ENCODE data around the gene CAT. TPM values are rescaled to one million over a fixed set of nuclear protein-coding genes. Genes with fewer than 3 reads are reported as not detected.
A peak's percentile ranks its signal among the peaks of the same experiment; 100 is the strongest.

CAT gene
- total RNA-seq, 1 experiment from 2014 or later = 32.7 TPM

DNA sequence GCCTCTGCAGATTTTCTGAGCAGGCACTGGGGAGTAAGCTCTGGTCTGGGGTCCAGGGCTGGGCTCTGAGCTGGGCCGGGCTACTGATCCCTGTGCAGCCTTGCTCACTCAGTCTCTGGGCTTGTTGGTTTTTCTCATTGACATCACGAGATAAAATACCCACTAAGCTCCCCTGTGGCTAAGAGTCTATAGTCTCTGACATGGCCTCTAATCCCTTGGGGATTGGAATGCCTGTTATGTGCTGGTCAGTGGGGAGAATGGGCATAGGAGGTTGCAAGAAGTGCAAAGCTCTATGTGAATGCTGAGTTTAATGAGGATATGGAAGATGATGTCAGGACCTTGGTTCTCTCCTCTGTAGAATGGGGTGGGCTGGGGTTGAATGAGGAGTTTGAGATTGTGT, 51.6 kb downstream of the CAT start:
- Histone ChIP-seq H3K36me3 (no peaks in the 10 kb centered on the region), H3K9me3 (replicated peaks) (no peaks in the 10 kb centered on the region), H3K27ac (no peak overlapping the region), H3K4me3 (no peak overlapping the region), H3K4me1 (no peaks in the 10 kb centered on the region), H3K27me3 (peaks cover 5% of the 10 kb centered on the region; the same call in 1 of the 2 replicates)
- no peak for DNase-seq

DNA sequence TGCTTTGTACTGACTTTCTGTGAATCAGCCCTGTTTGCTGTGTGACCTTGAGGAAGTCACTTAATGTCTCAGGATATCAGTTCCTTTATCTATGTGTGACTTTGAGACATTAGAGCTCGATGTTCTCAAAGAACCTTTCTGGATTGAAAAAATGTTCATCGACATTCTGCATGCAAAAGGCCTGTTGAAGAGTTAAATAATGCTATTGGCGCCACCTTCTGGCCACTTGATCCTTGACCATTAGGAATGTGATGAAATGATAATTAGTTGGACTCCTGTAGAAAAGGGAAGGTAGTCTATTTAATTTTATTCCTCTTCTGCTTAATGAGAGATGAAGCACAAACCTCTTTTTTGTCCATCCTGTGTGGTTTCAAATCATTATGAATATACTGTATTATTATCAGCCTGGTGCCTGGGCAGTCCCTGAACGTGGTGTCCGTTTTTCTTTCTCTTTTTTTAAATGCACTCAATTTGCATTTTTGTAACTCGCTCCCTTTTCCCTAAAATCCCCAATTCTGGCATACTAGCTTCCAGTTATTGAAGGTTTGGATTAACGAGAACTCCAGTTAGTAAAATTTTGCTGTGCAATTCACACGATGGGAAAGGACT, 54.2 kb downstream of the CAT start:
- H3K36me3 ChIP-seq = no peaks in the 10 kb centered on the region
- H3K27me3 ChIP-seq = peaks cover 20% of the 10 kb centered on the region
- no peaks in the 10 kb centered on the region for H3K9me3 ChIP-seq (replicated peaks)
- H3K4me3 ChIP-seq = no peak overlapping the region
- H3K27ac ChIP-seq = no peak overlapping the region
- peak; percentile 39 to 79 for DNase-seq
- no peaks in the 10 kb centered on the region for H3K4me1 ChIP-seq

DNA sequence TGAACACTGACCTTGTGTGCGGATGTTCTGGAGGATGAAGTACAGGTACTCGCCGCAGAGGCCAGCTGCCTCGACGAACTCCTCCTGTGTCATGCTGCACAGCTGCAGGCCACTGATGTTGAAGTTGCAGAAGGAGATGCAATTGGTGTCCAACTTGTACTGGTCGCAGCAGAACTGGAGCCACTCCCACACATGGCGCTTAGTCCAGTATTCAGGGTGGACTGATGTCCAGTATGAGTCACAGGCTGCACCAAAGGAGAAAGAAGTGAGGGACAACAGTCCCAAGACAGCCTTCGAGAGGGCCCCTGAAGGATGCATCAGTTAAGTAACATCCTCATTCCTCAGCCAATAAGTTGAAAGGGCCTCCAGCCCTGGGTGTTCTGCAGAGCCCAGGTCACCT, 54.7 kb downstream of the CAT start:
- H3K36me3 ChIP-seq = no peaks in the 10 kb centered on the region
- H3K9me3 ChIP-seq (replicated peaks) = no peaks in the 10 kb centered on the region
- H3K27me3 ChIP-seq = peaks cover 20% of the 10 kb centered on the region
- no peak for DNase-seq
- no peak overlapping the region for H3K4me3 ChIP-seq
- no peak overlapping the region for H3K27ac ChIP-seq
- no peaks in the 10 kb centered on the region for H3K4me1 ChIP-seq

DNA sequence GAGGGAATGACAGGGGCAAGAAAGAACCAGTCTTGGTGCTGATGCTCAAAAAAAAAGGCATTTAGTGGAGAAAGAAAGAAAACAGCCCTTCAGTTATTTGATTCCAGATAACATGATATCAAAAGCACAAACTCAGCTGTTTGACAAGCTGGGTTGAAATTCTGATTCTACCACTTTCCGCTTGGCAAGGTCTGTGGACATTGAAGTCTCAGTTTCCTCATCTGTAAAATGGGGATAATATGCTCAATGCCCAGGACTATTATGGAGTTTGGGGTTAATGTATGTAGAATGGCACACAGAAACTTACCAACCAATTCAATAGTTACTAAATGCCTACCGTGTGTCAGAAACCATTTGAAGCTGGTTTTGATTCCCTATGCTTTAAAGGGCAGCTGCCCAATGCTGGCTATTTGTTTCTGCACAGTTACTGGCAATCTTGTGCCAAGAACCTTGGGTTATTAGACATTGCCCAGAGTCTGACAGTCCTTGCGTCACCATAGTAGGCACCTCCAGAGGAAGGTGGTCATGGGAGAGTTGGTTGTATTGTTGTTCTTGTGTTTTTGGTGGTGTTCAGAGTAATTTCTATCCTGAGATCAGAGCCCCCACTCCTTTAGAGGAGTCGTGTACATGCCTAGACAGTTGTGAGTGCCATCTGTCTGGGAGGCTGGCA, 55.3 kb downstream of the CAT start:
- Histone ChIP-seq H3K27me3 (peaks cover 20% of the 10 kb centered on the region), H3K9me3 (replicated peaks) (no peaks in the 10 kb centered on the region), H3K27ac (no peak overlapping the region), H3K4me3 (no peak overlapping the region), H3K4me1 (no peaks in the 10 kb centered on the region), H3K36me3 (no peaks in the 10 kb centered on the region)
- DNase-seq = no peak

DNA sequence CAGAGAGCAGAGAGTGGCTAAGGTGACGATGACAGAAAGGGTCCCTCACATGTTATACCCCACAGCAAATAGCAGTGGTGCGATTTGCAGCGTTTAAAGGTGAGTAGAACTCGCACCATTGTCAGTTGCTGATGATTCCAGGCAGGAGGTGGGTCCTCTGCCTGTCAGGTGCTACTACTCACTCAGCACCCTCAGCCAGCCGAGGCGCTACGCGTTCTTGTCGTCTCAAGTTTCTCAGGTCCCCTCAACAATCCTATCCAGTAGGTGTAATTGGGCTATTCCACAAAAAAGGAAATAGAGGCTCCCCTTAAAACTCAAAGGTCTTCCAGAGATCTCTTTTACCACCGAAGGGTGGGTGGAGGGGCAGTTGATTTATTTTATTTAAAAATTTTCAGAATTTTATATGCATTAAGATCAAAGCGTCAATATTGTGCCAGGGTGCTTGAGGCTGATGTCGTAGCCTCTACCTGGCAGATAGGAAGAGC, 56.5 kb downstream of the CAT start:
- Histone ChIP-seq H3K9me3 (replicated peaks) (no peaks in the 10 kb centered on the region), H3K36me3 (no peaks in the 10 kb centered on the region), H3K27me3 (peaks cover 20% of the 10 kb centered on the region)

DNA sequence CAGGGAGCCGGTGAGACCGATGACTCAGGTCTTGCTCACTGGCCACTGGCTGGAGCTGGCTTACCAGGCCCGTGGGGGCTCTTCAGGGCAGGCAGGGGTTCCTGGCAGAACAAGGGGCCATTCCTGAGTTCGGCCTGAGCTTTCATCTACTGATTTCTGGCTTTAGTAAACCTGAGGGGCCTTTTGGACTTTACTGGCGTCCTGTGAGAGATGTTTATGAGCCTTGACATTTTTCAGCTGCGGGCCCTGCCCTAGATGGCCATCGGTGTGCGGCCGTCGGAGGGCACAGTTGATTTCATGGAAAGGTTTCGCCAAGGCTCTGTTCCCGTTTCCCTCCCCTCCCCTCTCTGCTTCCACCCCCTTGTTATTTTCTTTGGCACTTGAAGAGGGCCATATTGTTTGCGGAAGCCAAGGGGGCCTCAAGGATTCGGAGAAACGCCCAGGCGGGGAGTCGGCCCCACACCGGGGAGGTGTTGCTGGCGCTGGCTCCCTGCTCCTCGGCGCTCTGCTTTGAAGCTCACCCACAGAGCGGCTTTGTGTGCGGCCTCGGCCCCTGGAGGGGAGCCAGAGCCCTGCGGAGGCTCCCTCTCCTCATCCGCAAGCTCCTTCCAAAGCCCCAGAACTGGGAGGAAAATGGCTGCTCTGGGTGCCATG, 57.1 kb downstream of the CAT start:
- Histone ChIP-seq H3K36me3 (no peaks in the 10 kb centered on the region), H3K9me3 (replicated peaks) (no peaks in the 10 kb centered on the region), H3K4me3 (peak overlapping the region; percentile 42), H3K27me3 (peaks cover 20% of the 10 kb centered on the region), H3K4me1 (no peaks in the 10 kb centered on the region), H3K27ac (no peak overlapping the region)
- peak; percentile 30 to 34 for DNase-seq

More for the DNA sequence above, 56.5 kb downstream of the CAT start:
- no peak overlapping the region; the same call in 1 of the 2 replicates for H3K4me3 ChIP-seq
- DNase-seq = no peak
- no peak overlapping the region for H3K27ac ChIP-seq
- H3K4me1 ChIP-seq = no peaks in the 10 kb centered on the region

DNA sequence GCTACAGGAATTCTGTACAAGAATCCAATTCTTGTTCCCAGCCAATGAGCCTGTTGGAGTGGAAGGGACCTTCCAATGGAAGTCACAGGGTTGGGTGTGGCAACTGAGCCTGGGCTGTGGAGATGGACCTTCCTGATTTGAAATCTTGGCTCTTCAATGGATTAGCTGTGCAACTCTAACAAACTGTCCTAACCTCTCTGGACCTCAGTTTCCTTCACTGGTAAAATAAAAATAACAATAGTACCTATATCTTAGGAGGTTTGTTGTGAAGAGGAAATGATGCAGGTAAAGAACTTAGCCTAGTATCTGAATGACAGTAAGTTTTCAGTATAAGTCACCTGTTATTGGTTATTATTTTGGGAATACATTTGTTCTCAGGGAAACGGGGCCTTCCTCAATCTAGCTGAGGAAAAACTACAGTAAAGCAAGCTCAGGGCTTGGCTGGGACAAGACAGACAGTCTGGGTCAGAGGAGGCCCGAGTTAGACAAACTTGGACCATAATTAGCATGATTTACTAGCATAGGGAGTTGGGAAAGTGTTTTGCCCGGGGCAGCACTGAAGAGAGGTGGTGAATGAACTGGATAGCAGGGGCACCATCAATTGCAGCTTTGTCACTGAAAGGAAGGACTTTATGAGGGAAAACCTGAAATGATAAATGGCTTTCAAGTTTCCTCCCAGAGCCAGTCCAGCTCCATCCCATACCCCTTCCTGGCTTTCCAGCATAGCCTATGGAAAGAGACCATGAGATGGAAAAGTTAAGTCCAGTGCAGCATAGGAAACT, 61.2 kb downstream of the CAT start:
- no peaks in the 10 kb centered on the region for H3K9me3 ChIP-seq (replicated peaks)
- no peaks in the 10 kb centered on the region for H3K4me1 ChIP-seq
- H3K4me3 ChIP-seq = no peak overlapping the region
- no peaks in the 10 kb centered on the region for H3K36me3 ChIP-seq
- H3K27ac ChIP-seq = no peak overlapping the region
- H3K27me3 ChIP-seq = peaks cover 18% of the 10 kb centered on the region
- no peak for DNase-seq

DNA sequence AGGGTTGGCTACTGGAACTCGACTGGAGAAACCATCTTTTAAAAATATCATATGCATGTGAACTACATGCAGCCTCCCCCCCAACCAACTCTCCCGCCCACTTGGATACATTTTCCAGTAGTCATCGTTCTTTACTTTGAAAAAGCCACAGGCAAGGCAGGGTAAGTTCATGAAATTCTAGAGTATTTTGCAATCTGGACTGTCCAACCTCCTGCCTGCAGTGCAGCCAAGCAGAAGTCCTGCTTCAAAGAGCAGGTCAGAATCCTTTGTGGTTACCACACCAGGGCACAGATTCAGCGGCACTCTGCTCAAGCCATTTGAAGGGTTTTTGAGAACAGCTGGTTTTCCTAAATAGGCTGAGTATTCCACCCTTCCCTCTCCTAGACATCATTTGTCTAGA, 62.8 kb downstream of the CAT start:
- Histone ChIP-seq H3K27me3 (peaks cover 5% of the 10 kb centered on the region; the same call in 1 of the 2 replicates), H3K4me1 (no peaks in the 10 kb centered on the region), H3K36me3 (no peaks in the 10 kb centered on the region), H3K9me3 (replicated peaks) (no peaks in the 10 kb centered on the region), H3K27ac (no peak overlapping the region), H3K4me3 (no peak overlapping the region)
- peak; percentile 20 to 41 for DNase-seq

DNA sequence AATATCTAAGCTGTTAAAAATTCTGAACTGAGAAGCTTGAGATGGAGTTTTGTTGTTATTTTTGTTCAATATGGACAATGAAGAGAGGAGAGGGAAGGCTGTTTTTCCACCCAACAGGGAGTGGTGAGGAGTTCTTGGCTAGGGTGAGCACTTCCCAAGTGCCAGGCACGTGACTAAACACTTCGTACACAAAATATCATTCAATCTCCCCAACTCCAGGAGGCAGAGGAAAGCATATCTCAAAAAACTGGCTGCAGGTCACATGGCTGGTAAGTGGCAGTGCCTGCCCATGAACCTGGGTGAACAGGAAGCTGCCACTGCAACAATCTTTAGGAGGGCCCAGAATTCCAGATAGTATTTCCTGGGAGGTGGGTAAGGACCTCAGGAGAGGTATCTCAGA, 63.2 kb downstream of the CAT start:
- Histone ChIP-seq H3K27ac (no peak overlapping the region), H3K27me3 (0 out of 2 replicates have a peak, but pooled peaks cover under 1% of the 10 kb centered on the region), H3K4me3 (no peak overlapping the region), H3K9me3 (replicated peaks) (no peaks in the 10 kb centered on the region), H3K36me3 (no peaks in the 10 kb centered on the region), H3K4me1 (no peaks in the 10 kb centered on the region)
- no peak for DNase-seq

DNA sequence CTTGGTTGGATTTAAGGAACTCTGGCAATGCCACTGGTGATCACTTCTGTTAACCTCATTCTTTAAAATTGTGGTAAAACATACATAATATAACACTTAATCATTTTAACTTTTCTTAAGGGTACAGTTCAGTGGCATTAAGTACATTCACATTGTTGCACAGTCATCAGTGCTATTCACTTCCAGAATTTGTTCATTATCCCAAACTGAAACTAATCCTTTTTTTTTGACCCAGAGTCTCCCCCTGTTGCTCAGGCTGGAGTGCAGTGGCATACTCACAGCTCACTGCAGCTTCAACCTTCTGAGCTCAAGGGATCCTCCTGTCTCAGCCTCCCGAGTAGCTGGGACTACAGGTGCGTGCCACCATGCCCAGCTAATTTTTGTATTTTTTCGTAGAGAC, 64.2 kb downstream of the CAT start:
- no peaks in the 10 kb centered on the region for H3K27me3 ChIP-seq
- no peak overlapping the region for H3K4me3 ChIP-seq
- H3K4me1 ChIP-seq = no peaks in the 10 kb centered on the region
- no peaks in the 10 kb centered on the region for H3K9me3 ChIP-seq (replicated peaks)
- no peaks in the 10 kb centered on the region for H3K36me3 ChIP-seq
- no peak overlapping the region for H3K27ac ChIP-seq
- DNase-seq = no peak

DNA sequence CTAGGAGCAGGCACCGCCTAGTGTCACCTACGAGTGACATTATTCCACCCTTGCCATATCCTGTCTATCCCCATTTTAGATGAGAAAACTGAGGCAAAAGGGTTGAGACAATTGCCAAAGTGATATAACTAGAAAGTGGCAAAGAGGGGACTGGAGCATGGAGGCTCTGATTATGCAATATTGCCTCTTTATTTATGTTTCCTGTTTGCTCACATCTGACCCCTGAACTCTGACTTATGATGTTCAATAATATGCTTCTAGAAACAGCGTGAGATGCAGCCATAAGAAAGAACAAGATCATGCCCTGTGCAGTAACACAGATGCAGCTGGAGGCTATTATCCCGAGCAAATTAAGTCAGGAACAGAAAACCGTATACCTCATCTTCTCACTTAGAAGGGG, 67.1 kb downstream of the CAT start:
- H3K4me3 ChIP-seq = no peak overlapping the region
- H3K27me3 ChIP-seq = no peaks in the 10 kb centered on the region
- H3K9me3 ChIP-seq (replicated peaks) = no peaks in the 10 kb centered on the region
- no peaks in the 10 kb centered on the region for H3K4me1 ChIP-seq
- no peaks in the 10 kb centered on the region for H3K36me3 ChIP-seq
- no peak overlapping the region for H3K27ac ChIP-seq
- no peak for DNase-seq

DNA sequence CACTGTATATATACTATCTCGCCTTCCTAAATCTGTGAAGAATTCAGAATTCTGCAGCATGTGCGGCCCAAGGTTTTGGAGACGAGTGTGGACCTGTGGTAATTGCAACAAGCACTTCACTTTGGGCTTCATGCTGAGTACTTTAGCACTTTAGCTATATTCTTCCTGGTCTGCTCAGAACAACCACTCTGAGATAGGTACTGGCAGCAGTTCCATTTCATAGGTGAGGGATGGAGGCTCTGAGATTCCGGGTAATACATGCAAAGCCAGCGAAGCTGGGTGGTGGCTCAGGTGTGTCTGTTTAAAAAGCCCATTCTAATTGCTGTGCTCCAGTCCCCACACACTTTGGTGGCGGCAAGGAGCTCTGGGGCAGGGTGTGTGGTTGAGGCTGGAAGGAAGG, 68.4 kb downstream of the CAT start:
- Histone ChIP-seq H3K27ac (no peak overlapping the region), H3K9me3 (replicated peaks) (no peaks in the 10 kb centered on the region), H3K4me1 (no peaks in the 10 kb centered on the region), H3K27me3 (no peaks in the 10 kb centered on the region), H3K36me3 (no peaks in the 10 kb centered on the region), H3K4me3 (no peak overlapping the region)
- no peak for DNase-seq

DNA sequence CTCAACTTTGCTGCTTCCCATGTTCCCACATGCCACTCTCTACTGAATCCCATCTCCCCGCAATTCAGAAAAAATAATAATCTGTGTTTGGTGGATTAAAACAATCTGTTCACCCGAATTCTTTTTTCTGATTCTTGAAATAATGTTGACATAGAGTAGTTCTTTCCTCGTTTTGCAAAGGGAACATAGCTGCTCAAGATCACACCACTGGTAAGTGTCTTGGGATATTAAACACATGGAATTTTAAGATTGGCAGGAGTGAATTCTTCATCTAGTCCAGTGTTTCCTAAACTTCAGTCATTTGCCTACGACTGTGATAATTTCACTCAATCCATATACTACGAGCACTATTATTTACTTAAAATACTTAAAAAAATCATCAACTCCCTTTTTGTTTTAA, 68.9 kb downstream of the CAT start:
- no peaks in the 10 kb centered on the region for H3K4me1 ChIP-seq
- H3K27me3 ChIP-seq = no peaks in the 10 kb centered on the region
- DNase-seq = no peak
- H3K36me3 ChIP-seq = no peaks in the 10 kb centered on the region
- no peaks in the 10 kb centered on the region for H3K9me3 ChIP-seq (replicated peaks)
- no peak overlapping the region for H3K4me3 ChIP-seq
- no peak overlapping the region for H3K27ac ChIP-seq

DNA sequence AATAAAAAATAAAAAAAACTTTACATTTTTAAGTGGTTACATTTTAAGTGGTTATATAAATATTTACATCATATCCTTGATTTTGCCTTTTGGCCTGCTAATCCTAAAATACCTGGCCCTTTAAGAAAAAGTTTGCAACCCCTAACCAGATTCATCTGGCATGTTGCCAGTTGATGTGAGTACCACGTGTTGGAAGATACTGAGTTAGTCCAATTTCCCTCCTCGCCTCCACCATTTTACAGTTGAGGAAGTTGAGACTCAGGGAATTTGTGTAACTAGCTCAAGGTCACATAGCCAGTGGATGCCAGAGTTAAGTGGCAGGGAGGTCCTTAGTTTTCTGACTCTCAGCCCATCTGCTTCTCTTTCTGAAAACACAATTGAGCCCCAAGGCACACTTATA, 69.8 kb downstream of the CAT start:
- Histone ChIP-seq H3K9me3 (replicated peaks) (no peaks in the 10 kb centered on the region), H3K36me3 (no peaks in the 10 kb centered on the region), H3K27ac (no peak overlapping the region), H3K4me1 (no peaks in the 10 kb centered on the region), H3K27me3 (no peaks in the 10 kb centered on the region), H3K4me3 (no peak overlapping the region)
- DNase-seq = peak in 1 of 2 experiments; percentile 15

Data from SJCRH30 (cell line).